Stimulated activated CD4-positive, alpha-beta T cell treated with anti-CD3 and anti-CD28 coated beads, Interleukin-1b, Interleukin-23, amount 100 ng/mL, for 1 hour (primary cell): ENCODE measurements around the gene WDR35.

Experiments
- DNase-seq, 2 donors: peaks; one replicate each; pipeline ENCODE4 v3.0.0-alpha.2; 2020; ENCODE audit warnings: low read depth in 2 of 2

The WDR35 gene

GRCh38 chr2:19989667-19990415, at the start of gene WDR35:
Gene WDR35, minus strand, starts transcription at chr2:19990105. Its CDS starts 90 bp downstream, at chr2:19990015.
- DNase-seq = peak; percentile 78 to 84

DNA sequence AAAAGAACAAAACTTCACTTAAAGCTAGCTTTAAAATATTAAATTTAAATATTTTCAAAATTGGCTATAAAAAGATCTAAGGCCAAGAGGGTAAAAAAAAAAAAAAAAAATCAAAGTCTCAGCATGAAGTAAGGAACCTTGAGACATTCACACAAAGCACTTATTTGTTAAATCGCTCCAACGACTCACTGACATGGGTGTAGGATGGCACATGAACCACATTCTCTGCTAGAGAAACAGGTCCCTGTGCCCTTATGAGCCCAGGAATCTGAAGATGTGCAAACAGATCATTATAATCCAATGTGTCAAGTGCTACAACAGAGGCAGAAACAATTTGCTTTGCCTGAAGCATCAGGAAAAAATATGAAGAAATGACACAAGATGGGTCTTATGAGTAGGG, 47.8 kb upstream of the WDR35 start:
- no peak for DNase-seq

DNA sequence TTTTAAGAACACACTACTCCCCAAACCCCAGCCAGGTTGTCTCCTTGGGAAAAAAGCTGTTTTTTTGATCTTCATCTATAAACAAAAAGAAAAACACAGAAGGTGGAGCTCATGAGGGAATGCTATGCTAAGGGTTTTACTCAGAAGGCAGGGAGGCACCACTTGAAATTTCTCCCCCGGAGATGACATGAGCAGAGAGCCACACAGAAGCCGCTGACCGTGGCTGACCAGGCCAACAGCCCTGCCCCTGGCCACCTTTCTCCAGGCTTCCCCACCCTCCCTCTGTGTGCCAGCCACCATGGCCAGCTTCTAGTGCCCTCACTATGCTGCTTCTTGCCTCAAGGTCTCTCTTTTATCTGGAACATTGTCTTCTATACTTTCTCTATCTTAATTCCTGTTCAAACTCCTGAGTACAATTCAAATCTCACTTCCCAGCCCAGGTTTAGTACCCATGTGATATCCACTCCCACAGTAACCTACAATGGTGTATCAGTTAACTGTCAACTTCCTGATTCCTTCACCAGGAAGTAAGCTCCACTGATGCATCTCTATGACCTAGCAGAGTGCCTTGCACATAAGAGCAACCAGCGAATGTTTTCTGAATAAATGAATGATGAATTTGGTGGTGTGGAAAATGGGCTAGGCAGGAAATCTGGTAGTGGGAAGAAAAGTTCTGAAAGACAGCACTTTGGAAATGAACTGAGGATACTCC, 46.2 kb upstream of the WDR35 start:
- DNase-seq = no peak

GRCh38 chr2:20034821-20035220, 44.9 kb upstream of the WDR35 start:
- DNase-seq = no peak

- DNase-seq = no peak
Measured at GRCh38 chr2:20034218-20034617, 44.3 kb upstream of the WDR35 start.

DNA sequence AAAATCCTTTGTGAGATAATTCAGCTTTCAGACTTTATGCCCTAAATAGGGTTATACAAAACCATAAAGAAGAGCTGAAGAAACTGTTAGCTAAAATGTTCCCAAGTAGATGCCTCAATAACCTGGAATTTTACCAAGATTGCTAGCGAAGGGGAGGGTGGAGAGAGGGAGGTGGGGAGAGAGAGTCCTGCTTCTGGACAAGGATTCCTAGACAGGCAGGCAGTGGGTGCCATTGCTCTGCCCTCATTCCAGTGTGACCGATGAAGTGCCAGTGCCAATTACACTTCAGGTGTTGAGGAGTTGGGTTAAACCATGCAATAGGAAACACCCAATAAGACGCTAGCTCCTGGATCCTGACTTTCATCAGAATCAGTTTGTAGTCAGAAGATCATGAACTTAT, 43.4 kb upstream of the WDR35 start:
- DNase-seq = no peak

DNA sequence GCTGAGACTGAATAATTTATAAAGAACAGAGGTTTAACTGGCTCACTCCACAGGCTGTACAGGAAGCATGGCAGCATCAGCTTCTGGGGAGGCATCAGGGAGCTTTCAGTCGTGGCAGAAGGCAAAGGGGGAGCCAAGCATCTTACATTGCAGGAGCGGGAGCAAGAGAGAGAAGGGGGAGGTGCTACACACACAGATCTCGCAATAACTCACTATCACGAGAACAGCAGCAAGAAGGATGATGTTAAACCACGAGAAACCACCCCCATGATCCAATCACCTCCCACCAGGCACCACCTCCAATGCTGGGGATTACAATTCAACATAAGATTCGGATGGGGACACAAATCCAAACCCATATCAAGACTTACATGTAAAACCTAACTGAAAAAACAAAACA, 40.3 kb upstream of the WDR35 start:
- no peak for DNase-seq

DNA sequence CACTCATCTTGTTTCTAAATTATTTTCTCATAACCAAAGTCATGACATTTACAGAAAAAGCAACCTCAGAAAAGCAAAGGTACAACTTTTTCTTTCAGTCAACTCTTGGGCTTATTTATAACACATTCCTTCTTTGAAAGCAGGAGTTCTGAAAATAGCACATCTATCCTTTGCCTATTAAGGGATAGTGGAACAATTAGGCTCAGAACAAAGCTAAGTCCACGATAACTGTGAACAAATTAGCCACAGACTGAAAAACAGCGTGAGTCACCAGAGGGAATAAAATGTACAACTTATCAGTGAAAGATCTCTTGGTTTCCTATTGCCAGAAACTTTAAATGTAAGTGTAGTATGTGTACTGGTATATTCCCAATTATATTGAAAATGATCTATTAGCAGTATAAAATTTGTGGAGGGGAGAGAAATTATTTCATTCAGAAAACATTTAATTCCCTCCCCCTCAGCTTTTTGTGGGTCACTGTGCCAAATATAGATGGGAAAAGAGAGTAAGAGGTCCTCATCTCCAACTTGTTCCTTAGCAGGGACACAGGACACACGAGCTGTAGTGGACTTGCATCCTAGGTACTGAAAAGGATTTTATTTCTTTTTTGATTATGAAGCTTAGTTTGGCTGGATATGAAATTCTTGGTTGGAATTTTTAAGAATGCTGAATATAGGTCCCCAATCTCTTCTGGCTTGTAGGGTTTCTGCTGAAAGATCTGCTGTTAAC, 38.0 kb upstream of the WDR35 start:
- DNase-seq = no peak

DNA sequence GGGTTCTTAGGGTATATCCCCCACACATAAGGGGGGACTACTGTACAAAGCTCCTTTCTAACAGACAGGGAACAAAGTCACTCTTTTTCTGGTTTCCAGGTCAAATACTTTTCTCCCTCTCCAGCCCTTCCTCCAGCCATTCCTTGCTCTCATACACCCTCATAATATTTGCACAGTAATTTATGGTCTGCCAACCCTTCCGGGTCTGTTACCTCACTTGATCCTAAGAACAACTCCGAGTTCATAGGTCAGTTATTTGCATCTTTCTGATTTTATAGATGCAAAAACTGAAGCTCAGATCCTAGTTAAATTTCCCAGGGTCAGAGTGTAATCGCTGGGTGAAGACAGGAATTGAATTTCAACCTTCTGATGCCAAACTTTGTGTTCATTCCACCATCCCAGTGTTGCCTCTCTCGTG, 37.4 kb upstream of the WDR35 start:
- DNase-seq = no peak

DNA sequence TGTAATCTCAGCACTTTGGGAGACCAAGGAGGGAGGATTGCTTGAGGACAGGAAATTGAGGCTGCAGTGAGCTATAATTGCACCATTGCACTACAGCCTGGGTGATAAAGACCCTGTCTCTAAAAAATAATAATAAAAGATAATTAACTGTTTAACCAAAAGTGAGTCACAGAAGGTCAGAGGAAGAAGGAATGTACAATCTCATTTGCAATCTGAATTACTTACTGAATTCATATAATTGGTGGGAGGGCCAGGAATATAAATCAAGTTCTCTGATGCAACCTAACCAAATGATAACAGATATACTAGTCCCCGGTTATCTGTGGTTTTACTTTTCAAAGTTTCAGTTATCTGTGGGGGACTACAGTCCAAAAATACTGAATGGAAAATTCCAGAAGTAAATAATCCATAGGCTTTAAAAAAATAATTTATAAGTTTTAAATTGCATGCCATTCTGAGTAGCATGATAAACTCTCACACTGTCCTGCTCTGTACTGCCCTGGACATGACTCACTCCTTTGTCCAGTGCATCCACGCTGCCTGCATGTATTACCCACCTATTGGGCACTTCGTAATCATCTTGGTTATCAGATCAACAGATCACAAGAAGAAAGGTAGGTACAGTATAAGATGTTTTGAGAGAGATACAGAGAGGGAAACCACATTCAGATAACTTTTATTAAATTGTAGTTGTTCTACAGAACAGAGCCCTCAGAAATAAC, 35.3 kb upstream of the WDR35 start:
- no peak for DNase-seq

DNA sequence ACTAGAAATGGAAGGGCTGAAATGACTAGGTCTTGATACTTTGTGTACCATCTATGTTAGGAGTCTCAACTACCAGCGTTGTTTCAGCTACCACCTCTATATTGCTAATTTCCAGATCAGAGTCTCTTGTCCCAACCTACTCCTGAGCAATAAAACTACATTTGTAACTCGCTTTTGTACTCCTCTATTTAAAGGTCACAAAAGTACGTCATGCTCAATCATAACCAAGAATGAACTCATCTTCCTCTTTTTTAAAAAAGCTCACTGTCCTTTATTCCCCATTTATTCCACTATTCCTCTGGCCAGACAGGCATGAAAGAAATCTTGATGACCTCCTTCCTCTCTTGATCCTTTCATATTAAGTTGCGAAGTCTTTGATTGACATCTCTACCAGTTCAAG, 33.8 kb upstream of the WDR35 start:
- no peak for DNase-seq

DNA sequence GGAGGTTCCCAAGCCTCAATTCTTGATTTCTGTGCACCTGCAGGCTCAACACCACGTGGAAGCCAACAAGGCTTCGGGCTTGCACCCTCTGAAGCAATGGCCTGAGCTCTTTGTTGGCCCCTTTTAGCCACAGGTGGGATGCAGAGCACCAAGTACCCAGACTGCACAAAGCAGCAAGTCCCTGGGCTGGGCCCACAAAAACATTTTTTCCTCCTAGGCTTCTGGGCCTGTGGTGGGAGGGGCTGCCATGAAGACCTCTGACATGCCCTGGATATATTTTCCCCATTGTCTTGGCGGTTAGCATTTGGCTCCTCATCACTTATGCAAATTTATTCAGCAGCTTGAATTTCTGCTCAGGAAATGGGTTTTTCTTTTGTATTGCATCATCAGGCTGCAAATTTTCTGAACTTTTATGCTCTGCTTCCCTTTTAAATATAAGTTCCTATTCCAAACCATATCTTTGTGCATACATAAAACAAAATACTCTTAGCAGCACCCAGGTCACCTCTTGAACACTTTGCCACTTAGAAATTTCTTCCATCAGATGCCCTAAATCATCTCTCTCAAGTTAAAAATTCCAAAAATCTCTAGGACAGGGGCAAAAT, 31.6 kb upstream of the WDR35 start:
- no peak for DNase-seq

GRCh38 chr2:20019747-20020146, 29.8 kb upstream of the WDR35 start:
- no peak for DNase-seq

DNA sequence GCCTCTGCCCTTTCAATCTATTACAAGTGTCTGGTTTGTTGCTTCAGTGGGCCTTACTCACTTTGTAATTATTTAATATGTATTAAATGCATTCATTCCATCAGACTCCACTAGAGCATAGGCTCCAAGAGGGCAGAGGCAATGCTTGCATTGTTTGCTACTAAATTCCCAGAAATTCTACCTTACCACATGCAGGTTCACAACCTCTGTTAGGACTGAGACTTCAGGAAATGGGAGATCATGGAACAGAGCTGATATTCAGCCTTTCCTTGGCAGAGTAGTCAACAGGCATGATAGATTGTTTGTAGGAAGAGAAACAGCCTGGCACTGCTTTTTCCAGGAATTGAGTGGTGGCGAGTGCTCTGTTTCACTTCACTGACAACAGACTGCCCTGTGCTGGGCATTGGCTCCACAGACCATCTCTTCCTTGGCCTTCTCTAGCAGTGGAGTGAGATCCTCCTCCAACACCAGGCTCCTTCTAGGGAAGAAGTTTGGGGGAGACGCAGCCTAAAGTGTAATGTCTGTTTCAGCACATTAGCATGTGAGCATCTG, 28.8 kb upstream of the WDR35 start:
- no peak for DNase-seq

GRCh38 chr2:20016346-20016745, 26.4 kb upstream of the WDR35 start:
- DNase-seq = no peak

DNA sequence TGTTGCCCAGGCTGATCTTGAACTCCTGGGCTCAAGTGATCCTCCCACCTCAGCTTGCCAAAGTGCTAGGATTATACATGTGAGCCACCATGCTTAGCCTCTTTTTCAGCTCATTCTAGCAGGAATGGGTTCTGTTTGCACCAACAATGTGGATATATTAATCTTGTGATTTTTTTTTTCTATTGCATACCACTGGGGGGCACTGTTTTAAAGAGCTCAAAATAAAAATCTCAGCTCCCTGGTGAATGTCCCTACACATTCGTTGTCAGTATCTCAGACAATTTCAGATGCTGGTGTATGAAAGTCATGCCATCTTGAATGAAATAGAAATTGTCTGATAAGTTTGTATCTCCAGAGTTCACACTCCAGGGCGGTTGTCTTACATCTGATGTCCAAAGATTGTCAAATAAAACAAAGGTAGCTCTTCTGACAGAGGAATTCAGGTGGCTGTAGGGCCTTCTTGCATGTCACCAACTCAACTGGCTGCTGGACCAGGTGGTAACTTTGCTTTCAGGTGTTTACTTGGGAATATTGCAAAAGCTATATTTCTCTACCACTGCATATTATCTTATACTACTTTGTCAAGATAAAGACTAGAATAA, 25.7 kb upstream of the WDR35 start:
- DNase-seq = no peak

DNA sequence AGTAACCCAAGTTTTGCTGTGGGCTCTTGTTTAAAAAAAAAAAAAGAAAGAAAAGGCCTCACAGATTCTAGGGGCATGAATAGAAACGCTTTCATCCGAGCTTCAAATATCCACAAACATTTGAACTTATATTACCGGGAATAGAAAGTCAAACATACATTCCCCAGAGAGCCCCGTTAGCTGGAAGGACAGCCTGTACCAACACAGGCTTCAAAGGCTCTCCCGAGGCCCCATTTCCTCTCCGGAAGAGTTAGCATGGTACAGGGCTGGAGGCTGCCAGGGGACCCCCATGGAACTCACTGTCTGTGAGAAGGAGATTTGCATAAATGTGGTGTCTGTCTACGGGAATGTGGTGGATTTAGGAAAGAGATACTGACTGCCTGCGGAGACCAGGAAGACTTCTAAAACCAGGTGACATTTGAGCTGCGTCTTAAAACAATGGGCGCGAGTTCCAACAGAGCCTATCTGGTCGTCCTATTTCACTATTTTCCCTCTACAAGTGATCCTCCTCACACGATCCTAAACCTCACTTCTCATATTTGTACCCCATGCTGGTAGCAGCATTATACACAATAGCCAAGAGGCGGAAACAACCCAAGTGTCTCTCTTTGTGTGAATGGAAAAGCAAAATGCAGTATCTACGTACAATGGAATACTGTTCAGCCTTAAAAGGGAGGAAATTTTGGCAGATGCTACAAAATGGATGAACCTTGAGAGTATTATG, 23.4 kb upstream of the WDR35 start:
- DNase-seq = no peak

DNA sequence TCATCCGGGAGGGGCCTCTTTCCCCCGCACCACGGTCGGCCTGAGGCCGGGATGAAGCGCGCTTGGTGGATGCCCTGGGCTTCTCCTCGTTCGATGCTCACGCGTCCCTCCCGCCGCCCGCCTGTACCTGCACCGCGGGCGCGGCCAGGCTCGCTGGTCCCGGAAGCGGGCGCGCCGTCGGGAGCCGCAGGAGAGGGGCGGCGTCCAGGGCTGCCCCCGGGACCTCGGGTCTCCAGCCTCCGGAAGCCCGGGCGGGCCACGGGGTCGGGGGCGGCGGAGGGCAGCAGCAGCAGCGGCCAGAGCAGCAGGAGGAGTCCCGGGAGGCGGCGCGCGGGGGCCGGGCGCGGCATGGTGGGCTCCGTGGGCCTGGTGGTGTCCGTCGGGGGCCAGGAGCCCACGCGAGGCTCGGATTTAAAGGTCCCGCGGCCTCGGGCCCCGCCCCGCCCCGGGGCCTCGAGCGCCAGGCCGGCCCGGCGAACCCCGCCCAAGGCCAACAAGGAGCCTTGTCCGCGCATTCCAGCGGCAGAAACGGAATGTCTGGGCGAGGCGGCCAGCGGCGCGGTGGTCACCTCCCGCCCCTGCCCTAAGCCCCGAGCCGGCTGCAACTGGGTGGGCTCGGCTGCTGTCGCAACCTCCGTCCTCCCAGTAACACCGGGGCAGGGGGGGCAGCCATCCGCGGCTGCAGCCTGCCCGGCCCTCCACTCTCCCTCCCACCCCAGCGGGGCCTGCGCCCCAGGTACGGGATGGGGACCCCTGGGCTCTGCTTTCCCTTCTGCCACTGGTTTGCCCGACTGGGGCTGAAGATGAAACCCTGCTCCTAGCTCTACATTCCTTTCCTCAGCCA, 22.6 kb upstream of the WDR35 start, which contains the start of gene MATN3:
Gene MATN3 (minus strand): TSS at position 387 of the 844 bp plus-strand sequence. CDS start 37 bp downstream, at position 350.
- DNase-seq = no peak

- DNase-seq = no peak
Measured at GRCh38 chr2:20012032-20012281, 22.1 kb upstream of the WDR35 start.
